Forelimb muscle (tissue), 1 donor: Measurements from ENCODE around the gene GHR. TPM values are rescaled to one million over a fixed set of nuclear protein-coding genes. Genes with fewer than 3 reads are reported as not detected.
"Not testable (repeated sequence)": the region's sequence is repeated elsewhere in the genome, so short reads cannot be mapped to it uniquely, and the experiment has no call there.

Experiments
- DNase-seq: peaks from one replicate; pipeline ENCODE4 v3.0.0-alpha.2; 2013; ENCODE audit warnings: low read depth
- polyA plus RNA-seq: library from polyadenylated mRNA; unstranded; fragments of 120-200 nt; gene quantifications from one replicate; pipeline ENCODE4 v1.2.1, GENCODE V29; 2013; ENCODE audit not compliant: insufficient read length

GHR gene
- polyA plus RNA-seq, 1 donor, result 20.0 TPM

GRCh38 chr5:42645138-42645537 is 221.9 kb downstream of the GHR start:
- no peak for DNase-seq

GRCh38 chr5:42648036-42648435 is 224.8 kb downstream of the GHR start:
- no peak for DNase-seq

- no peak for DNase-seq
Observed at GRCh38 chr5:42648915-42649314, 225.7 kb downstream of the GHR start.

GRCh38 chr5:42650084-42650483 is 226.8 kb downstream of the GHR start:
- no peak for DNase-seq

GRCh38 chr5:42653705-42654104 is 230.5 kb downstream of the GHR start:
- DNase-seq, result no peak

GRCh38 chr5:42654645-42655044 is 231.4 kb downstream of the GHR start:
- DNase-seq, result no peak

GRCh38 chr5:42655982-42656650 is 232.9 kb downstream of the GHR start:
- DNase-seq, result no peak

- DNase-seq, result peak; percentile 17
Observed at GRCh38 chr5:42656651-42657015, 233.4 kb downstream of the GHR start.

- DNase-seq, result not testable (repeated sequence)
Observed at GRCh38 chr5:42659869-42660268, 236.6 kb downstream of the GHR start.

- DNase-seq, result no peak
Observed at GRCh38 chr5:42665857-42666256, 242.6 kb downstream of the GHR start.

- DNase-seq, result no peak
Observed at GRCh38 chr5:42666869-42667268, 243.6 kb downstream of the GHR start.

- DNase-seq, result no peak
Observed at GRCh38 chr5:42668254-42668653, 245.0 kb downstream of the GHR start.

- no peak for DNase-seq
Observed at GRCh38 chr5:42672925-42673324, 249.7 kb downstream of the GHR start.

GRCh38 chr5:42675602-42676001 is 252.4 kb downstream of the GHR start:
- DNase-seq, result no peak

- no peak for DNase-seq
Observed at GRCh38 chr5:42676362-42676761, 253.1 kb downstream of the GHR start.

- no peak for DNase-seq
Observed at GRCh38 chr5:42677156-42677842, 254.1 kb downstream of the GHR start.

GRCh38 chr5:42680046-42680445 is 256.8 kb downstream of the GHR start:
- DNase-seq, result no peak

GRCh38 chr5:42685078-42685477 is 261.8 kb downstream of the GHR start:
- not testable (repeated sequence) for DNase-seq

- no peak for DNase-seq
Observed at GRCh38 chr5:42689391-42689790, 266.2 kb downstream of the GHR start.

GRCh38 chr5:42691413-42691937 is 268.2 kb downstream of the GHR start:
- DNase-seq, result no peak

- no peak for DNase-seq
Observed at GRCh38 chr5:42701351-42702059, 278.3 kb downstream of the GHR start.

- no peak for DNase-seq
Observed at GRCh38 chr5:42703238-42703637, 280.0 kb downstream of the GHR start.

GRCh38 chr5:42715785-42716184 is 292.5 kb downstream of the GHR start:
- no peak for DNase-seq
